H9 (cell line): ENCODE data around the gene PRSS38. TPM values are rescaled to one million over a fixed set of nuclear protein-coding genes. Genes with fewer than 3 reads are reported as not detected.

Experiments used
- DNase-seq: peaks from one replicate; pipeline ENCODE4 v3.0.0-alpha.2; 2017
- H2AFZ ChIP-seq: one replicate; pipeline ENCODE4 v1.6.1; 2013; ENCODE audit warnings: mild to moderate bottlenecking, low read length, control low read depth, moderate library complexity
- H2AK5ac ChIP-seq: 2 replicates; pipeline ENCODE4 v1.6.1; 2013; ENCODE audit warnings: low read length, control low read depth, mixed read lengths; ENCODE audit not compliant: insufficient read length
- H2BK120ac ChIP-seq: one replicate; pipeline ENCODE4 v1.6.1; 2013; ENCODE audit warnings: low read depth, mild to moderate bottlenecking, low read length, control low read depth, inconsistent platforms; ENCODE audit not compliant: poor library complexity, severe bottlenecking
- H2BK12ac ChIP-seq: 2 replicates; pipeline ENCODE4 v1.6.1; 2013; ENCODE audit warnings: low read length, control low read depth, mixed read lengths, low read depth; ENCODE audit not compliant: insufficient read length
- H2BK15ac ChIP-seq: 2 replicates; pipeline ENCODE4 v1.6.1; 2013; ENCODE audit warnings: low read depth, low read length, control low read depth
- H2BK20ac ChIP-seq: one replicate; pipeline ENCODE4 v1.6.1; 2013; ENCODE audit warnings: low read depth, mild to moderate bottlenecking, low read length, control low read depth, inconsistent platforms; ENCODE audit not compliant: poor library complexity, severe bottlenecking
- H2BK5ac ChIP-seq: 2 replicates; pipeline ENCODE4 v1.6.1; 2013; ENCODE audit warnings: low read length, control low read depth, mixed read lengths; ENCODE audit not compliant: insufficient read length
- H3K14ac ChIP-seq: 2 replicates; pipeline ENCODE4 v1.6.1; 2013; ENCODE audit warnings: low read length, control low read depth; ENCODE audit not compliant: insufficient read depth
- H3K18ac ChIP-seq: 2 replicates; pipeline ENCODE4 v1.6.1; 2013; ENCODE audit warnings: low read depth, mild to moderate bottlenecking, mixed read lengths, low read length, control low read depth; ENCODE audit not compliant: insufficient read length
- H3K23ac ChIP-seq: 2 replicates; pipeline ENCODE4 v1.6.1; 2013; ENCODE audit warnings: low read length, control low read depth, mixed read lengths, low read depth; ENCODE audit not compliant: insufficient read length
- H3K23me2 ChIP-seq: 2 replicates; pipeline ENCODE4 v1.6.1; 2013; ENCODE audit warnings: low read depth, mild to moderate bottlenecking, mixed read lengths, low read length, control low read depth; ENCODE audit not compliant: insufficient read length, poor library complexity, severe bottlenecking
- H3K27ac ChIP-seq: 2 replicates; pipeline ENCODE4 v1.5.1; 2013; ENCODE audit warnings: low read length, control low read depth, mixed read lengths, low read depth; ENCODE audit not compliant: insufficient read length
- H3K27me3 ChIP-seq: 2 replicates; pipeline ENCODE4 v1.6.1; 2013; ENCODE audit warnings: low read length, control low read depth, inconsistent platforms; ENCODE audit not compliant: insufficient read depth
- H3K4ac ChIP-seq: 2 replicates; pipeline ENCODE4 v1.6.1; 2013; ENCODE audit warnings: low read depth, mild to moderate bottlenecking, control low read depth, inconsistent platforms, low read length, moderate library complexity
- H3K4me1 ChIP-seq: 2 replicates; pipeline ENCODE4 v1.6.1; 2013; ENCODE audit warnings: low read length, control low read depth, inconsistent platforms; ENCODE audit not compliant: insufficient read depth
- H3K4me2 ChIP-seq: 2 replicates; pipeline ENCODE4 v1.6.1; 2013; ENCODE audit warnings: low read length, control low read depth, mixed read lengths; ENCODE audit not compliant: insufficient read length, insufficient read depth
- H3K56ac ChIP-seq: 2 replicates; pipeline ENCODE4 v1.6.1; 2013; ENCODE audit warnings: low read depth, mild to moderate bottlenecking, mixed read lengths, low read length, control low read depth; ENCODE audit not compliant: insufficient read length
- H3K79me1 ChIP-seq: 2 replicates; pipeline ENCODE4 v1.6.1; 2013; ENCODE audit warnings: low read depth, mild to moderate bottlenecking, moderate library complexity, low read length, control low read depth, inconsistent platforms; ENCODE audit not compliant: insufficient read depth, poor library complexity, severe bottlenecking
- H3K79me2 ChIP-seq: 2 replicates; pipeline ENCODE4 v1.6.1; 2013; ENCODE audit warnings: low read length, control low read depth, inconsistent platforms; ENCODE audit not compliant: insufficient read depth
- H3K9ac ChIP-seq: 2 replicates; pipeline ENCODE4 v1.6.1; 2013; ENCODE audit warnings: low read length, control low read depth, mixed read lengths; ENCODE audit not compliant: insufficient read length; ENCODE audit errors: extremely low read depth
- H3K9me3 ChIP-seq: one replicate; pipeline ENCODE4 v1.6.1; 2013; ENCODE audit warnings: low read depth, low read length, inconsistent platforms; ENCODE audit not compliant: control insufficient read depth
- H3T11ph ChIP-seq: one replicate; pipeline ENCODE4 v1.6.1; 2013; ENCODE audit warnings: mild to moderate bottlenecking, low read length, control low read depth, inconsistent platforms
- H4K20me1 ChIP-seq: one replicate; pipeline ENCODE4 v1.6.1; 2013; ENCODE audit not compliant: control insufficient read depth, insufficient read length, insufficient read depth
- H4K5ac ChIP-seq: 2 replicates; pipeline ENCODE4 v1.6.1; 2013; ENCODE audit warnings: low read depth, mild to moderate bottlenecking, mixed read lengths, low read length, control low read depth; ENCODE audit not compliant: insufficient read length
- H4K8ac ChIP-seq: replicated peaks from 2 replicates; pipeline ENCODE4 v1.6.1; 2013; ENCODE audit warnings: low read length, control low read depth, mixed read lengths, low read depth; ENCODE audit not compliant: insufficient read length
- H4K91ac ChIP-seq: 2 replicates; pipeline ENCODE4 v1.6.1; 2013; ENCODE audit warnings: low read depth, mild to moderate bottlenecking, moderate library complexity, mixed read lengths, low read length, control low read depth; ENCODE audit not compliant: insufficient read length
- H3K27ac Mint-ChIP-seq, 3 experiments: 2 replicates in 2 of 3; 3 replicates in 1 of 3; pipeline ENCODE4 v1.8.0; 2020 to 2021; ENCODE audit warnings: mixed read lengths in 3 of 3, mild to moderate bottlenecking in 1 of 3, moderate library complexity in 1 of 3
- H3K27me3 Mint-ChIP-seq: 2 replicates; pipeline ENCODE4 v1.8.0; 2021; ENCODE audit warnings: low read depth, mild to moderate bottlenecking, moderate library complexity, mixed read lengths
- H3K36me3 Mint-ChIP-seq, 3 experiments: 2 replicates in 2 of 3; 3 replicates in 1 of 3; pipeline ENCODE4 v1.8.0; 2020 to 2021; ENCODE audit warnings: low read depth in 3 of 3, mixed read lengths in 3 of 3; ENCODE audit not compliant: insufficient read depth in 1 of 3
- H3K4me1 Mint-ChIP-seq, 2 experiments: 2 replicates each; pipeline ENCODE4 v1.8.0; 2020; ENCODE audit warnings: mixed read lengths in 2 of 2
- H3K4me3 Mint-ChIP-seq, 2 experiments: 2 replicates in 1 of 2; 3 replicates in 1 of 2; pipeline ENCODE4 v1.8.0; 2020 to 2021; ENCODE audit warnings: mild to moderate bottlenecking in 2 of 2, mixed read lengths in 2 of 2, moderate library complexity in 1 of 2
- H3K9me3 Mint-ChIP-seq, 2 experiments: 2 replicates in 1 of 2; 3 replicates in 1 of 2; pipeline ENCODE4 v1.8.0; 2020; ENCODE audit warnings: mild to moderate bottlenecking in 2 of 2, mixed read lengths in 2 of 2, moderate library complexity in 1 of 2
- CTCF ChIP-seq: fragments of 200-600 bp; sonication (generic); conservative IDR thresholded peaks from 3 replicates; pipeline ENCODE4 v1.8.0; 2021; ENCODE audit warnings: antibody characterized with exemption, mild to moderate bottlenecking
- WGBS: extraction: QIAGEN DNeasy Blood & Tissue Kit; methylation state at CpG from one replicate; pipeline ENCODE4 v1.1.7; 2013; ENCODE audit warnings: missing lambda C conversion rate, low lambda C conversion rate, mixed read lengths; ENCODE audit not compliant: insufficient read length; ENCODE audit errors: extremely low coverage; 5-methylcytosine and 5-hydroxymethylcytosine counted together
- total RNA-seq: library from RNA; stranded (reverse); gene quantifications from 2 replicates; pipeline ENCODE4 v1.2.1, GENCODE V29; 2021

Gene PRSS38
- total RNA-seq, 1 experiment from 2014 or later: not detected

- no peak overlapping the region for H3K27ac Mint-ChIP-seq
Observed at GRCh38 chr1:227796359-227796915, 19.0 kb upstream of the PRSS38 start.

More at GRCh38 chr1:227796359-227796915, 19.0 kb upstream of the PRSS38 start:
- H3K23ac ChIP-seq: no peak overlapping the region
- H3K4me2 ChIP-seq: no peak overlapping the region
- H3K36me3 Mint-ChIP-seq: no peaks in the 10 kb centered on the region
- no peak overlapping the region for H3K18ac ChIP-seq
- H3K27me3 ChIP-seq: no peaks in the 10 kb centered on the region
- no peaks in the 10 kb centered on the region for H3K79me2 ChIP-seq
- H3K4ac ChIP-seq: no peak overlapping the region
- H2AFZ ChIP-seq: no peak overlapping the region
- H4K91ac ChIP-seq: no peak overlapping the region
- H3K14ac ChIP-seq: no peak overlapping the region
- no CpG with 5 or more reads among the region's 5 CpGs for WGBS
- TF ChIP-seq CTCF: no peak
- no peak overlapping the region for H2BK12ac ChIP-seq
- no peaks in the 10 kb centered on the region for H3K4me1 ChIP-seq
- no peaks in the 10 kb centered on the region for H3K23me2 ChIP-seq
- H3K4me1 Mint-ChIP-seq: peaks cover 8 to 24% of the 10 kb centered on the region in 2 experiments
- H3K9ac ChIP-seq: no peak overlapping the region
- no peaks in the 10 kb centered on the region for H3K79me1 ChIP-seq
- no peak overlapping the region for H4K8ac ChIP-seq
- no peak overlapping the region for H3K56ac ChIP-seq
- DNase-seq: no peak
- H2BK120ac ChIP-seq: no peak overlapping the region
- no peaks in the 10 kb centered on the region for H3K9me3 Mint-ChIP-seq
- H4K20me1 ChIP-seq: no peaks in the 10 kb centered on the region
- H3K27me3 Mint-ChIP-seq: peaks cover 23% of the 10 kb centered on the region
- H2AK5ac ChIP-seq: no peak overlapping the region
- no peak overlapping the region for H3T11ph ChIP-seq
- H3K27ac ChIP-seq: no peak overlapping the region
- H3K4me3 Mint-ChIP-seq: no peak overlapping the region
- no peaks in the 10 kb centered on the region for H3K9me3 ChIP-seq
- H2BK5ac ChIP-seq: no peak overlapping the region
- H4K5ac ChIP-seq: no peak overlapping the region
- no peak overlapping the region for H2BK20ac ChIP-seq
- H2BK15ac ChIP-seq: no peak overlapping the region
